Peyer's patch (tissue), 4 donors: ENCODE results near the gene SKOR1. TPM values are rescaled to one million over a fixed set of nuclear protein-coding genes. Genes with fewer than 3 reads are reported as not detected.

Experiments used
- DNase-seq, 3 donors: peaks; one replicate each; pipeline ENCODE4 v3.0.0-alpha.2; 2017 to 2019
- H3K27ac ChIP-seq, 4 donors: fragments of 200-600 bp; sonication (generic); one replicate each; pipeline ENCODE4 v1.5.1; 2016 to 2019
- H3K27me3 ChIP-seq, 2 donors: fragments of 200-600 bp; sonication (generic); one replicate each; pipeline ENCODE4 v1.5.1; 2019
- H3K36me3 ChIP-seq, 3 donors: fragments of 200-600 bp; sonication (generic); one replicate each; pipeline ENCODE4 v1.5.1; 2016 to 2019
- H3K4me1 ChIP-seq, 4 donors: fragments of 200-600 bp; sonication (generic); one replicate each; pipeline ENCODE4 v1.5.1; 2016 to 2019
- H3K4me3 ChIP-seq, 4 donors: fragments of 200-600 bp; sonication (generic); 1 replicate in 3 of 4; 2 replicates in 1 of 4; pipeline ENCODE4 v1.5.1; 2016 to 2019; ENCODE audit warnings: mild to moderate bottlenecking in 1 of 4
- H3K9me3 ChIP-seq, 4 donors: fragments of 200-600 bp; sonication (generic); one replicate each; pipeline ENCODE4 v1.5.1; 2016 to 2019; ENCODE audit warnings: mild to moderate bottlenecking in 1 of 4
- CTCF ChIP-seq, 6 experiments: fragments of 450-650 bp in 4 of 6; fragments of 200-600 bp in 2 of 6; sonication (generic) in 1 of 6; IDR thresholded peaks; one replicate each; pipeline ENCODE4 v1.5.1; 2017 to 2019; ENCODE audit warnings: antibody characterized with exemption in 6 of 6, mild to moderate bottlenecking in 3 of 6, moderate library complexity in 1 of 6
- POLR2A ChIP-seq, 2 donors: fragments of 450-650 bp; IDR thresholded peaks; one replicate each; pipeline ENCODE4 v1.5.1; 2017; ENCODE audit warnings: antibody characterized with exemption in 2 of 2, mild to moderate bottlenecking in 2 of 2, moderate library complexity in 2 of 2
- total RNA-seq, 4 donors: library from RNA; depleted of rRNA; stranded (reverse); fragments of >200 nt; gene quantifications; one replicate each; pipeline ENCODE4 v1.1.0, GENCODE V29; 2016

SKOR1 gene
- total RNA-seq, 4 donors from 2014 or later: 1.2 to 5.0 (median 1.6) TPM

GRCh38 chr15:67807836-67808235 lies 17.5 kb upstream of the SKOR1 start:
- no peak overlapping the region for H3K4me3 ChIP-seq
- H3K27ac ChIP-seq: no peak overlapping the region
- DNase-seq: peak in 1 of 3 donors; percentile 36
- no peaks in the 10 kb centered on the region for H3K27me3 ChIP-seq
- H3K36me3 ChIP-seq: no peaks in the 10 kb centered on the region
- no peaks in the 10 kb centered on the region for H3K9me3 ChIP-seq
- TF ChIP-seq POLR2A (IDR thresholded peaks at IDR 0.05) (no peak), CTCF (IDR thresholded peaks at IDR 0.05) (no peak)
- H3K4me1 ChIP-seq: no peaks in the 10 kb centered on the region

- H3K9me3 ChIP-seq: no peaks in the 10 kb centered on the region
- no peaks in the 10 kb centered on the region for H3K36me3 ChIP-seq
- H3K27me3 ChIP-seq: no peaks in the 10 kb centered on the region
- DNase-seq: no peak
- no peak overlapping the region for H3K27ac ChIP-seq
- H3K4me1 ChIP-seq: no peaks in the 10 kb centered on the region
- H3K4me3 ChIP-seq: no peak overlapping the region
- TF ChIP-seq POLR2A (IDR thresholded peaks at IDR 0.05) (no peak), CTCF (IDR thresholded peaks at IDR 0.05) (no peak)
Observed at GRCh38 chr15:67808821-67809220, 16.5 kb upstream of the SKOR1 start.

GRCh38 chr15:67809441-67809840 lies 15.9 kb upstream of the SKOR1 start:
- H3K27ac ChIP-seq: no peak overlapping the region
- no peak for TF ChIP-seq POLR2A (IDR thresholded peaks at IDR 0.05)
- TF ChIP-seq CTCF (IDR thresholded peaks at IDR 0.05): no peak
- H3K9me3 ChIP-seq: no peaks in the 10 kb centered on the region
- H3K4me3 ChIP-seq: no peak overlapping the region
- H3K36me3 ChIP-seq: no peaks in the 10 kb centered on the region
- DNase-seq: peak in 1 of 3 donors; percentile 21
- no peaks in the 10 kb centered on the region for H3K4me1 ChIP-seq
- H3K27me3 ChIP-seq: no peaks in the 10 kb centered on the region

- DNase-seq: no peak
- Histone ChIP-seq H3K9me3 (no peaks in the 10 kb centered on the region), H3K4me1 (no peaks in the 10 kb centered on the region), H3K4me3 (no peak overlapping the region), H3K27me3 (no peaks in the 10 kb centered on the region), H3K36me3 (no peaks in the 10 kb centered on the region), H3K27ac (no peak overlapping the region)
- TF ChIP-seq POLR2A (IDR thresholded peaks at IDR 0.05): no peak
- TF ChIP-seq CTCF (IDR thresholded peaks at IDR 0.05): no peak
Observed at GRCh38 chr15:67809866-67810265, 15.4 kb upstream of the SKOR1 start.

GRCh38 chr15:67812241-67812644 lies 13.1 kb upstream of the SKOR1 start:
- no peak overlapping the region for H3K4me3 ChIP-seq

More at GRCh38 chr15:67812241-67812644, 13.1 kb upstream of the SKOR1 start:
- peak in 1 of 3 donors; percentile 29 for DNase-seq
- TF ChIP-seq CTCF (IDR thresholded peaks at IDR 0.05): no peak
- TF ChIP-seq POLR2A (IDR thresholded peaks at IDR 0.05): no peak
- no peak overlapping the region for H3K27ac ChIP-seq
- no peaks in the 10 kb centered on the region for H3K9me3 ChIP-seq
- no peaks in the 10 kb centered on the region for H3K4me1 ChIP-seq
- no peaks in the 10 kb centered on the region for H3K36me3 ChIP-seq
- H3K27me3 ChIP-seq: no peaks in the 10 kb centered on the region
